HG03039 (cell line): ENCODE measurements around the gene MAMDC4.

Source experiments
- ATAC-seq: cut with Tn5 transposase; IDR thresholded peaks from one replicate; pipeline ENCODE4 v1.9.1; 2021; ENCODE audit warnings: mild to moderate bottlenecking, moderate library complexity; ENCODE audit not compliant: unreplicated experiment

The MAMDC4 gene

GRCh38 chr9:136885950-136886578 lies 33.9 kb downstream of the MAMDC4 start, which contains the start of gene TRAF2:
TRAF2 (plus strand) TSS chr9:136886516; CDS start chr9:136898741, 12,225 bp downstream.
- peak; percentile 73 for ATAC-seq

GRCh38 chr9:136886610-136887597 lies 34.8 kb downstream of the MAMDC4 start:
- ATAC-seq = peak; percentile 9

GRCh38 chr9:136888454-136888853 lies 36.3 kb downstream of the MAMDC4 start:
- no peak for ATAC-seq

GRCh38 chr9:136889858-136890257 lies 37.7 kb downstream of the MAMDC4 start:
- no peak for ATAC-seq

- no peak for ATAC-seq
These were observed 38.5 kb downstream of the MAMDC4 start for GRCh38 chr9:136890661-136891060.

GRCh38 chr9:136896027-136896426 lies 43.9 kb downstream of the MAMDC4 start:
- no peak for ATAC-seq

- no peak for ATAC-seq
These were observed 46.4 kb downstream of the MAMDC4 start for GRCh38 chr9:136898483-136899100.

GRCh38 chr9:136899196-136899595 lies 47.0 kb downstream of the MAMDC4 start:
- ATAC-seq = no peak

- ATAC-seq = no peak
These were observed 48.4 kb downstream of the MAMDC4 start for GRCh38 chr9:136900556-136900955.

GRCh38 chr9:136900988-136901515 lies 48.9 kb downstream of the MAMDC4 start:
- ATAC-seq = no peak

- ATAC-seq = peak; percentile 39
These were observed 49.5 kb downstream of the MAMDC4 start for GRCh38 chr9:136901516-136902258.

- peak; percentile 39 for ATAC-seq
These were observed 50.2 kb downstream of the MAMDC4 start for GRCh38 chr9:136902259-136902821.

GRCh38 chr9:136903041-136903554 lies 51.0 kb downstream of the MAMDC4 start:
- ATAC-seq = no peak

- ATAC-seq = no peak
These were observed 54.1 kb downstream of the MAMDC4 start for GRCh38 chr9:136906266-136906665.

GRCh38 chr9:136907011-136907914 lies 55.1 kb downstream of the MAMDC4 start:
- ATAC-seq = no peak
